ENCODE measurements around the gene ITGB6. TPM values are rescaled to one million over a fixed set of nuclear protein-coding genes. Genes with fewer than 3 reads are reported as not detected.
"Not testable (repeated sequence)": the region's sequence is repeated elsewhere in the genome, so short reads cannot be mapped to it uniquely, and the experiment has no call there.

Gene ITGB6
- total RNA-seq, 1 donor from 2014 or later: 0.05 TPM

GRCh38 chr2:160148419-160148818 lies 51.7 kb downstream of the ITGB6 start:
- intact Hi-C loops (cut with DNase I); DNase-seq (ENCODE audit: low spot score): not testable (repeated sequence)

- intact Hi-C loops (cut with DNase I): no loop called here
- DNase-seq (ENCODE audit: low spot score): no peak
Observed at GRCh38 chr2:160145471-160145870, 54.6 kb downstream of the ITGB6 start.

- DNase-seq (ENCODE audit: low spot score): no peak
- intact Hi-C loops (cut with DNase I): no loop called here
Observed at GRCh38 chr2:160144280-160144990, 55.6 kb downstream of the ITGB6 start.

- intact Hi-C loops (cut with DNase I): no loop called here
- no peak for DNase-seq (ENCODE audit: low spot score)
Observed at GRCh38 chr2:160142472-160142871, 57.6 kb downstream of the ITGB6 start.

- intact Hi-C loops (cut with DNase I): no loop called here
Observed at GRCh38 chr2:160141912-160142311, 58.2 kb downstream of the ITGB6 start.

GRCh38 chr2:160141419-160141818 lies 58.7 kb downstream of the ITGB6 start:
- no peak for DNase-seq (ENCODE audit: low spot score)
- intact Hi-C loops (cut with DNase I): no loop called here

More at GRCh38 chr2:160141912-160142311, 58.2 kb downstream of the ITGB6 start:
- no peak for DNase-seq (ENCODE audit: low spot score)

- no peak for DNase-seq (ENCODE audit: low spot score)
- intact Hi-C loops (cut with DNase I): no loop called here
Observed at GRCh38 chr2:160140471-160140870, 59.6 kb downstream of the ITGB6 start.

GRCh38 chr2:160139991-160140390 lies 60.1 kb downstream of the ITGB6 start:
- intact Hi-C loops (cut with DNase I): no loop called here
- DNase-seq (ENCODE audit: low spot score): no peak

GRCh38 chr2:160139350-160139749 lies 60.7 kb downstream of the ITGB6 start:
- intact Hi-C loops (cut with DNase I): no loop called here
- no peak for DNase-seq (ENCODE audit: low spot score)

GRCh38 chr2:160138406-160138805 lies 61.7 kb downstream of the ITGB6 start:
- intact Hi-C loops (cut with DNase I): no loop called here
- DNase-seq (ENCODE audit: low spot score): no peak

- no peak for DNase-seq (ENCODE audit: low spot score)
- intact Hi-C loops (cut with DNase I): no loop called here
Observed at GRCh38 chr2:160137464-160137863, 62.6 kb downstream of the ITGB6 start.

GRCh38 chr2:160132761-160133160 lies 67.3 kb downstream of the ITGB6 start:
- DNase-seq (ENCODE audit: low spot score): no peak
- intact Hi-C loops (cut with DNase I): no loop called here

GRCh38 chr2:160126756-160127155 lies 73.3 kb downstream of the ITGB6 start:
- no peak for DNase-seq (ENCODE audit: low spot score)
- intact Hi-C loops (cut with DNase I): no loop called here

GRCh38 chr2:160126315-160126714 lies 73.8 kb downstream of the ITGB6 start:
- DNase-seq (ENCODE audit: low spot score): no peak
- intact Hi-C loops (cut with DNase I): no loop called here

- intact Hi-C loops (cut with DNase I): no loop called here
- no peak for DNase-seq (ENCODE audit: low spot score)
Observed at GRCh38 chr2:160125828-160126227, 74.2 kb downstream of the ITGB6 start.

- intact Hi-C loops (cut with DNase I): no loop called here
- no peak for DNase-seq (ENCODE audit: low spot score)
Observed at GRCh38 chr2:160125366-160125765, 74.7 kb downstream of the ITGB6 start.

GRCh38 chr2:160124571-160124970 lies 75.5 kb downstream of the ITGB6 start:
- DNase-seq (ENCODE audit: low spot score): no peak
- intact Hi-C loops (cut with DNase I): no loop called here

- not testable (repeated sequence) for DNase-seq (ENCODE audit: low spot score)
- intact Hi-C loops (cut with DNase I): loop anchor here (5.0 kb wide), 4 partner anchors 93 to 948 kb away; no protein-coding TSS in a partner anchor
Observed at GRCh38 chr2:160114721-160115120, 85.4 kb downstream of the ITGB6 start.

- intact Hi-C loops (cut with DNase I): loop anchor here (5.0 kb wide), 4 partner anchors 93 to 948 kb away; no protein-coding TSS in a partner anchor
- DNase-seq (ENCODE audit: low spot score): no peak
Observed at GRCh38 chr2:160114020-160114419, 86.1 kb downstream of the ITGB6 start.

- DNase-seq (ENCODE audit: low spot score): no peak
- intact Hi-C loops (cut with DNase I): loop anchor here (5.0 kb wide), 4 partner anchors 95 to 950 kb away; no protein-coding TSS in a partner anchor
Observed at GRCh38 chr2:160111951-160112798, 87.9 kb downstream of the ITGB6 start.
